GM12878 (cell line): ENCODE data around the gene FLOT1. TPM values are rescaled to one million over a fixed set of nuclear protein-coding genes. Genes with fewer than 3 reads are reported as not detected.

Source experiments
- ATAC-seq: fragments of 200-7000 bp; cut with Tn5 transposase; 3 replicates; pipeline ENCODE4 v1.9.1; 2020; ENCODE audit warnings: mild to moderate bottlenecking, moderate library complexity
- BruUV-seq: library from RNA; stranded (reverse); fragments of 400-500 nt; replicated peaks from 2 replicates; lab custom pipeline; 2021; lab: Mats Ljungman, UMichigan
- CTCF ChIA-PET: fragments of 300-600 bp; sonication (Branson Sonifier 250); formaldehyde crosslinking; extraction: SDS; loops from one replicate; lab custom pipeline; 2021; ENCODE audit warnings: inconsistent platforms; lab: Yijun Ruan, JAX
- POLR2A ChIA-PET: fragments of 350-600 bp; formaldehyde crosslinking; extraction: SDS; loops from one replicate; lab custom pipeline; 2021; ENCODE audit warnings: inconsistent platforms; lab: Charles Lee
- RAD21 ChIA-PET: fragments of 300-600 bp; sonication (Branson Sonifier 250); formaldehyde crosslinking; loops from one replicate; lab custom pipeline; 2023; ENCODE audit warnings: antibody characterized with exemption; ENCODE audit not compliant: unreplicated experiment; lab: Charles Lee
- SMC1A ChIA-PET: fragments of 300-600 bp; sonication (Branson Sonifier 250); formaldehyde crosslinking; loops from one replicate; lab custom pipeline; 2023; ENCODE audit not compliant: unreplicated experiment, uncharacterized antibody; lab: Charles Lee
- DNase-seq: peaks from one replicate; pipeline ENCODE4 v3.0.0-alpha.2; 2011; ENCODE audit warnings: low read depth, low spot score
- FAIRE-seq: peaks from 3 replicates; lab custom pipeline; 2011; peaks lifted over from hg19 to GRCh38; lab: Jason Lieb, UNC
- H2AFZ ChIP-seq: 2 replicates; pipeline ENCODE4 v1.6.0; 2011; ENCODE audit warnings: low read depth, low read length, control low read depth; ENCODE audit not compliant: control insufficient read depth
- H3K27ac ChIP-seq: 2 replicates; pipeline ENCODE4 v1.5.1; 2011; ENCODE audit warnings: control low read depth; ENCODE audit not compliant: control insufficient read depth, insufficient read depth
- H3K27me3 ChIP-seq, 2 experiments: replicated peaks in 1 of 2; 2 replicates each; pipeline versions ENCODE4 v1.6.0 to v1.6.1; 2011; ENCODE audit warnings: low read length in 1 of 2; ENCODE audit not compliant: control insufficient read depth in 2 of 2, insufficient read depth in 2 of 2
- H3K36me3 ChIP-seq, 2 experiments: 2 replicates each; pipeline ENCODE4 v1.5.1; 2011; ENCODE audit warnings: low read length in 1 of 2; ENCODE audit not compliant: control insufficient read depth in 2 of 2, insufficient read depth in 2 of 2
- H3K4me1 ChIP-seq: 2 replicates; pipeline ENCODE4 v1.6.1; 2011; ENCODE audit warnings: mild to moderate bottlenecking, low read length, moderate library complexity, mixed read lengths; ENCODE audit not compliant: control insufficient read depth, insufficient read depth
- H3K4me2 ChIP-seq: 2 replicates; pipeline ENCODE4 v1.6.0; 2011; ENCODE audit warnings: control low read depth; ENCODE audit not compliant: control insufficient read depth, insufficient read depth
- H3K4me3 ChIP-seq: fragments of 200-600 bp; sonication (generic); 2 replicates; pipeline ENCODE4 v1.5.1; 2016
- H3K79me2 ChIP-seq: 2 replicates; pipeline ENCODE4 v1.6.0; 2011; ENCODE audit warnings: low read length; ENCODE audit not compliant: control insufficient read depth, insufficient read depth
- H3K9ac ChIP-seq: 2 replicates; pipeline ENCODE4 v1.8.0; 2011; ENCODE audit warnings: low read length, control low read depth, mixed read lengths; ENCODE audit not compliant: control insufficient read depth, insufficient read depth
- H3K9me3 ChIP-seq: replicated peaks from 3 replicates; pipeline ENCODE4 v1.5.1; 2011; ENCODE audit warnings: mild to moderate bottlenecking, low read length; ENCODE audit not compliant: control insufficient read depth, insufficient read depth
- H4K20me1 ChIP-seq: 2 replicates; pipeline ENCODE4 v1.6.0; 2011; ENCODE audit not compliant: control insufficient read depth, insufficient read depth
- CBFB ChIP-seq: IDR thresholded peaks from 2 replicates; pipeline ENCODE4 v1.6.1; 2016; ENCODE audit warnings: antibody characterized with exemption, low read depth
- CREM ChIP-seq: IDR thresholded peaks from 2 replicates; pipeline ENCODE4 v1.6.1; 2014; ENCODE audit warnings: antibody characterized with exemption, low read depth
- EGR1 ChIP-seq, 2 experiments: IDR thresholded peaks; 1 replicate in 1 of 2; 2 replicates in 1 of 2; pipeline ENCODE4 v1.6.1; 2011 to 2012; ENCODE audit warnings: low read depth in 2 of 2, low read length in 2 of 2, borderline replicate concordance in 1 of 2, mild to moderate bottlenecking in 1 of 2, moderate library complexity in 1 of 2
- EP300 ChIP-seq, 2 experiments: fragments of 150-350 bp in 1 of 2; IDR thresholded peaks; 2 replicates each; pipeline ENCODE4 v1.6.1; 2011 to 2012; ENCODE audit warnings: low read depth in 2 of 2, low read length in 2 of 2, borderline replicate concordance in 1 of 2, improper control_type of control experiment in 1 of 2, inconsistent platforms in 1 of 2; ENCODE audit not compliant: control insufficient read depth in 1 of 2
- JUND ChIP-seq: IDR thresholded peaks from 2 replicates; pipeline ENCODE4 v1.6.1; 2012; ENCODE audit warnings: low read depth, mild to moderate bottlenecking, low read length, improper control_type of control experiment, moderate library complexity
- MLLT1 ChIP-seq: fragments of 450-650 bp; IDR thresholded peaks from 2 replicates; pipeline ENCODE4 v1.6.1; 2016; ENCODE audit warnings: mild to moderate bottlenecking
- MTA2 ChIP-seq: fragments of 450-650 bp; IDR thresholded peaks from 2 replicates; pipeline ENCODE4 v1.6.1; 2016; ENCODE audit warnings: low read depth, mild to moderate bottlenecking, moderate library complexity
- MXI1 ChIP-seq: fragments of 150-350 bp; IDR thresholded peaks from 2 replicates; pipeline ENCODE4 v1.6.1; 2011; ENCODE audit warnings: low read depth, mild to moderate bottlenecking, inconsistent platforms, low read length, improper control_type of control experiment
- POLR2AphosphoS2 ChIP-seq: IDR thresholded peaks from 2 replicates; pipeline ENCODE4 v1.6.1; 2011; ENCODE audit warnings: low read depth, mild to moderate bottlenecking, low read length, improper control_type of control experiment, moderate library complexity
- STAT3 ChIP-seq: IDR thresholded peaks from 2 replicates; pipeline ENCODE4 v1.6.1; 2011; ENCODE audit warnings: low read depth, low read length, improper control_type of control experiment
- TAF1 ChIP-seq: IDR thresholded peaks from 2 replicates; pipeline ENCODE4 v1.6.1; 2011; ENCODE audit warnings: mild to moderate bottlenecking, low read depth, low read length, borderline replicate concordance
- ZNF217 ChIP-seq: fragments of 450-650 bp; IDR thresholded peaks from 2 replicates; pipeline ENCODE4 v1.6.1; 2017; ENCODE audit warnings: antibody characterized with exemption, mild to moderate bottlenecking
- ZNF24 ChIP-seq: fragments of 450-650 bp; IDR thresholded peaks from 2 replicates; pipeline ENCODE4 v1.6.1; 2017; ENCODE audit warnings: antibody characterized with exemption, mild to moderate bottlenecking
- ZZZ3 ChIP-seq: IDR thresholded peaks from 2 replicates; pipeline ENCODE4 v1.6.1; 2011; ENCODE audit warnings: low read depth; ENCODE audit not compliant: control insufficient read depth, insufficient read length
- WGBS: methylation state at CpG from one replicate; pipeline ENCODE4 v1.1.6; 2016; ENCODE audit warnings: low lambda C conversion rate; ENCODE audit not compliant: insufficient replicate concordance, insufficient coverage; ENCODE audit errors: missing lambda C conversion rate; 5-methylcytosine and 5-hydroxymethylcytosine counted together
- in situ Hi-C: fragments of 300-500 bp; cut with MboI; formaldehyde crosslinking; loops from 9 replicates; pipeline ENCODE4 v1.14.3; 2018; ENCODE audit warnings: mixed read lengths
- intact Hi-C: fragments of 100-400 bp; cut with micrococcal nuclease; formaldehyde crosslinking; loops from one replicate; pipeline ENCODE4 v1.14.2; 2022; ENCODE audit not compliant: unreplicated experiment
- polyA plus RNA-seq, 11 experiments: library from polyadenylated mRNA; depleted of rRNA in 4 of 11; unstranded in 6 of 11; stranded (reverse) in 5 of 11; fragments of >200 nt; fragmentation: Nextera tagmentation in 4 of 11; fragmentation: Illumina TruSeq in 1 of 11; extraction: Ambion mirVana in 4 of 11; extraction: Trizol in 1 of 11; gene quantifications; 1 replicate in 1 of 11; 2 replicates in 10 of 11; pipeline versions ENCODE4 v1.2.1 to v1.2.3, GENCODE V29; 2011 to 2016; ENCODE audit warnings: inconsistent platforms in 2 of 11, missing spikeins in 2 of 11, low read depth in 1 of 11
- total RNA-seq, 4 experiments: library from RNA; depleted of rRNA in 3 of 4; stranded (reverse); fragments of >200 nt in 3 of 4; fragmentation: Illumina TruSeq in 1 of 4; extraction: Trizol in 1 of 4; gene quantifications; 2 replicates each; pipeline versions ENCODE4 v1.2.1 to v1.2.3, GENCODE V29; 2013 to 2021

Gene FLOT1
- total and polyA plus RNA-seq, 10 of the 15 experiments (the other 5 are each of a cell fraction or from before 2014, with no cell fraction given) = 12.3 to 153 (median 112) TPM

- no peak for ATAC-seq
- no peaks in the 10 kb centered on the region for H4K20me1 ChIP-seq
- WGBS = 90% methylated on average over 1 of the region's 1 CpG
These were observed 28.2 kb downstream of the FLOT1 start for GRCh38 chr6:30714263-30714662.

More at GRCh38 chr6:30714263-30714662, 28.2 kb downstream of the FLOT1 start:
- RAD21 ChIA-PET = interaction anchor here (8.8 kb wide), 1 partner anchor 24 kb away, joined by 114 read pairs; the partner anchor contains the start of gene NRM
- H3K4me1 ChIP-seq = peaks cover 26% of the 10 kb centered on the region
- H3K36me3 ChIP-seq = peaks cover 6 to 7% of the 10 kb centered on the region in 2 experiments; a peak in 3 of 4 replicates
- no peak overlapping the region for H3K4me3 ChIP-seq
- CTCF ChIA-PET = interaction anchor here (22.7 kb wide), 1 partner anchor 33 kb away, joined by 487 read pairs; no protein-coding TSS in a partner anchor
- no peak overlapping the region for H3K4me2 ChIP-seq
- no peak overlapping the region for H2AFZ ChIP-seq
- SMC1A ChIA-PET = interaction anchor here (1.0 to 6.8 kb wide), 3 partner anchors 13 to 32 kb away, joined by 3 to 73 read pairs (median 3); partner anchors contain the start of gene NRM
- BruUV-seq = no TSS peak
- no peak overlapping the region for H3K9ac ChIP-seq
- H3K79me2 ChIP-seq = peaks cover 29% of the 10 kb centered on the region
- no peaks in the 10 kb centered on the region for H3K27me3 ChIP-seq
- H3K27ac ChIP-seq = no peak overlapping the region
- FAIRE-seq = no peak
- intact Hi-C loops (no loop called here), in situ Hi-C loops (no loop called here)
- no peak for TF ChIP-seq CREM
- no peak for TF ChIP-seq TAF1
- no peak for TF ChIP-seq ZNF217
- TF ChIP-seq STAT3 = no peak
- no peak for TF ChIP-seq EP300 (IDR thresholded peaks at IDR 0.05; ENCODE audit: borderline replicate concordance in 1 of 2, control insufficient read depth in 1 of 2, low read depth in 2 of 2, low read length in 2 of 2)
- no peak for TF ChIP-seq ZZZ3
- TF ChIP-seq EGR1 (IDR thresholded peaks at IDR 0.05; ENCODE audit: borderline replicate concordance in 1 of 2, low read depth in 2 of 2, low read length in 2 of 2) = no peak
- TF ChIP-seq ZNF24 = no peak
- no peak for TF ChIP-seq MTA2
- no peak for TF ChIP-seq MLLT1
- TF ChIP-seq MXI1 = no peak
- no peak for TF ChIP-seq CBFB
- TF ChIP-seq JUND = no peak
- no peak for TF ChIP-seq POLR2AphosphoS2
- no peaks in the 10 kb centered on the region for H3K9me3 ChIP-seq
- POLR2A ChIA-PET = interaction anchor here (0.6 to 11.6 kb wide), 3 partner anchors 24 to 62 kb away, joined by 3 to 200 read pairs (median 167); partner anchors contain the start of gene NRM
- DNase-seq = no peak
